Measurements from ENCODE around the gene ALPK1.

DNA sequence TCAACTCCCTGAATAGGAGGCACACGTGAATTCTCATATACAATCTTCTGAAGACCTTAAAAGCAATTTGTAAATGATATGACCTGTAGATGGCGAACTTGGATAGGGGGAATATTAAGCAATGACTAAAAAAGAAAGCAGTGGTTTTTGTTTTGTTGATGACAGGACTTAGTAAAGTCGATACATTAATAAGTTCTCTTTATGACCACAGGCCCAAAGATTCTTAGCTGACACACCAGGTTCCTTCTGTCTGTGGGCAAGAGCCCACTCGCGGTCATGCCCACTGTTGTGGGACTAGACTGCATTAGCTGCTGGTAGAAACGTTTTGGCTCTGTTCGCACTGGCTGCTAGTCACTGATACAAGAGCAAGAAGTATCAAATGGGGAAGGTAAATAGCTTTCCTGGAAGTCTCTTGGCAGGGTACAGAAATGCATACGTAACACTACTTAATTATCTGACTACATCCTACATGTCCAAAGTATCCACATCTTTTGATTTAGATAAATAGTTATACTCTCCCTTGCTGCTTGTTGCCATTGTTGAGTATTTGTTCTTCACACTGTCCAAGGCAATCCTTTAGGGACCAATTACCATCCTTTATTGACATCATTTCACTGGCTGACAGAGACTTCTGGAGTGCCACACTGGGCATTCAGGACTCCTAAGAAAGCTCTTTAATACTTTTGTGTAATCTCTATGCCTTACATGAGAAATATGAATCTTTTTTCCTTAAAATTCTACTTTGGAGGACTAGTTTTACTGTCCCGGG is 31.0 kb downstream of the ALPK1 start:
- TF ChIP-seq, protein P1, sequence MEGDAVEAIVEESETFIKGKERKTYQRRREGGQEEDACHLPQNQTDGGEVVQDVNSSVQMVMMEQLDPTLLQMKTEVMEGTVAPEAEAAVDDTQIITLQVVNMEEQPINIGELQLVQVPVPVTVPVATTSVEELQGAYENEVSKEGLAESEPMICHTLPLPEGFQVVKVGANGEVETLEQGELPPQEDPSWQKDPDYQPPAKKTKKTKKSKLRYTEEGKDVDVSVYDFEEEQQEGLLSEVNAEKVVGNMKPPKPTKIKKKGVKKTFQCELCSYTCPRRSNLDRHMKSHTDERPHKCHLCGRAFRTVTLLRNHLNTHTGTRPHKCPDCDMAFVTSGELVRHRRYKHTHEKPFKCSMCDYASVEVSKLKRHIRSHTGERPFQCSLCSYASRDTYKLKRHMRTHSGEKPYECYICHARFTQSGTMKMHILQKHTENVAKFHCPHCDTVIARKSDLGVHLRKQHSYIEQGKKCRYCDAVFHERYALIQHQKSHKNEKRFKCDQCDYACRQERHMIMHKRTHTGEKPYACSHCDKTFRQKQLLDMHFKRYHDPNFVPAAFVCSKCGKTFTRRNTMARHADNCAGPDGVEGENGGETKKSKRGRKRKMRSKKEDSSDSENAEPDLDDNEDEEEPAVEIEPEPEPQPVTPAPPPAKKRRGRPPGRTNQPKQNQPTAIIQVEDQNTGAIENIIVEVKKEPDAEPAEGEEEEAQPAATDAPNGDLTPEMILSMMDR (IDR thresholded peaks at IDR 0.05), result peak; percentile 25 to 43 (median 26)
- TF ChIP-seq POLR2A (IDR thresholded peaks at IDR 0.05; ENCODE audit: low read depth) (no peak), POLR2AphosphoS5 (IDR thresholded peaks at IDR 0.05) (no peak)

Measured in esophagus muscularis mucosa (tissue), 3 donors.